Activated CD4-positive, alpha-beta T cell treated with anti-CD3 and anti-CD28 coated beads, Interleukin-2, Interleukin-6, amounts not matched to agents 100 ng/mL and 50 ng/mL, durations not matched to agents 16 hours and 8 hours (primary cell): ENCODE results near the gene PLXNA4.

Source experiments
- DNase-seq: peaks from one replicate; pipeline ENCODE4 v3.0.0-alpha.2; 2020

PLXNA4 gene

DNA sequence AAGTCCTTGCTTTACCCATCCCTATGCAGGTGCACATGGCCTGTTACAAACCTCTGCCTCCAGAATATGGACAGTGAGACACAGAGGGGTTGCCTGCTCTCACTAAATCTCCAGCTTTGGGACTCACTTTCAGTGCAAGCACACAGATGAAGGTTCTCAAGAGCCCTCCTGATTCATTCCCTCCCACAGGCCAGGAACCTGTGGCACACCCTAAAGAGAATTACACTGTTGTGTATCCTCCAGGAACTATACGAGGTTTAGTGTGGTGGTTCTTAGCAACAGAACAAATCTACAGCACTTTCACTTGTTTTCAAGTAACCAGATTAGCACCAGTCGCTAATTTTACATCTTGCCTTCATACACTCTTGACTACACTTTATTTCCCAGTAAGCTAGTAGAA, 192.3 kb downstream of the PLXNA4 start:
- no peak for DNase-seq

DNA sequence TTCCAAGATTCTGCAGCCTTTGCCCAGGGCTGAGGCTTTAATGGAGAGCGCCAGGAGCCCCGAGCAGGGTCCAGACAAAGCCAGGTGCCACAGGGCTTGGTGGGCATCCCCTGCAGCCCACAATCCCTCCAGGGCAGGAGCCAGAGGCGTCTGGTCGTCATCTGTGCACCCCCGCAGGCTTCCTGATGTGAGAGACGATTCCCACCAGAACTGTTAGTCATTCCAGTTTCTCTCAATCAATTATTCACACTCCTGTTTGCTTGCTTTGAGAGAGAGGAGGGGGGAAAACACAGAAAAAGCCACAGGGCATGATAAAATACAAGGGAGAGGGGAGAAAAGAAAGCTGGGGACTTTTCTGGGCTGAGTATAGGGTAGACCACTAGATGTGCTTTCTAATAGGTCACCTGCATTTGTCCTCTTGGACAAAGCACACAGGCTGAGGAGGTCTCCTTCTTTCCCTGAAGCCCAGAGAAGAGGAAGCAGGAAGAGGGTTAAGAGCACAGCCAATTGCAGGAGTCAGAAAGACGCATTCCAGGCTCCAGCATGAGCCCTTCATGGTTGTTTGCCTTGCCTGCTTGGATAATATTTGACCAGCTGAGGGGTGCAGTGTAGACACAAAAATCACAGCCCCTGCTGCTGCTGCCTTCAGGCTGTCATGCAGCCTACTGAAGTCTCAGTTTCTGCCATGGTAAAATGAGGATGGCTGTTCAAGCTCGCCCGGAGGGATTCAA, 194.4 kb downstream of the PLXNA4 start:
- DNase-seq, result no peak

DNA sequence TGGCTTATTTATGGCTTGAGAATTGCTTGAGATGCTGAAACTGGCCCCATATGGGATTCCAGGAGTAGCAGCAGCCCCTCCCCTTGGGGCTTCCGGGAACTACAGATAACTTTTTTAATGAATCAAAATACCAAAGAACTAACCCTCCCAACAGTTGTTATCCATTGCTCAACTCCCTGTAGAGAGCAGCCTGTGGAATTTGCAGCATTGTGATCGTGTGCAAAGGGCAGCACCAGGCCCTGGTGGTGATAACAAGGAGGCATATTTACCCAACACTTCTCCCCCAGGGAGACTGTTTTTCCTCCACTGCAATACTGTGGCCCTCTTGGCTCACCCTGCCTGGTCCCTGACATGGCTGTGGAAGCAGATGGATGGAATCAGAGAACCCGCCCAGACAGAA, 196.2 kb downstream of the PLXNA4 start:
- DNase-seq, result no peak

DNA sequence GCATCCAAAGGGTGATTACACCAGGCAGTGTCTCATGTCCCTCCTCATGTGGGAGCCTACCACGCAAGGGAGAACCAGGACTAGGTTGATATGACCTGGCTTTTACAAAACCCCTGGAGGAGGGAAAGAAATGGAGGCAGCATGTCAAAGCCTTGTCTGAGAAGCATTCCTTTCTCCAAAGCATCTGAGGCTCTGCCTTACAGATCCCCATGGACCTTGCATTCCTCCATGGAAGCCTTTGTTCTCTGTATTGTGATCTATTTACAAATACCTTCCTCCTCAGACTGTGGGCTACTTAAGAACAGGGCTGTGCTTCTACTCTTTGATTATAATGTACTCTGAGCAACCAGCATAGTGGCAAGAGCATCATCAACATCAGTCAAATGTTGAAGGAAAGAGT, 197.0 kb downstream of the PLXNA4 start:
- no peak for DNase-seq

DNA sequence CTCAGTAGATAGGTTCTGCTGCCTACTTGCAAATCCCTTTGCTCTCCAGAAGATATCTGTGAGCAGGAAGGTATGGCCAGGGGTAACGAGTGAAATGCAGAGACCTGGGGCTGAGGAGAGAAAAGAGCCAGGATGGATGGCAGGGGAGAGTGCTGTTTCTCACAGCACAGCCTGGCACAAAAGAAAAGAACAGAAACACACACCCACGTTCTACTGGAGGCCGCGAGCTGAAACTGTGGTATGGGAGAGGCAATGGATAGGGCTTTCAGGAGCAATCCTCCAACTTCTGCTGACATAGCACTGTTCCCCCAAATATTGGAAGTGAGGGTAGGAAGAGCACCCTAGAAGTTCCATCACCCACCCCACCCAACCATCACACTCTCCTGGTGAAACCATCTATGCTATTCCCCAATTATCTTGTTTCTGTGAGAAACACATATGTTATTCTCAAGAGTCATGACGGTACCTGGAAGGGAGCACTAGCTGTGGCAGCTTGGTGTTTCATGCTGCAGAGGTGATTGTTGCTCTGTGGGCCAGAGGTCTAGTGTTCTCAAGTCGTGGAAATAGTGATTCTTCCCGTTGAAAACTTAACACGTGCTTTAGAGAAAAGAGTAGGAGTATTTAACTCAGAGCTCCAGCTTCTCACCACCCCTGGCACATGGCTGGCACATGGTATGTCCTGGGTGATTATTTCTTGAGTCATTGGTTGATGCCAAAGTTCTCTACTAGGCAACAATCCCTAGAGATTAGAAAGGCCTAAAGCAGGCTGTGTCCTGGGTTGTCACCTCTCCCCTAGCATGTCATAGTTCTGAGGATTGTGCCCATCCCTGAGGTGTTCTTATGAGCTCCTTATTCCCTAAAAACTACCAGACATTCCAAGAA, 198.3 kb downstream of the PLXNA4 start:
- DNase-seq, result no peak

DNA sequence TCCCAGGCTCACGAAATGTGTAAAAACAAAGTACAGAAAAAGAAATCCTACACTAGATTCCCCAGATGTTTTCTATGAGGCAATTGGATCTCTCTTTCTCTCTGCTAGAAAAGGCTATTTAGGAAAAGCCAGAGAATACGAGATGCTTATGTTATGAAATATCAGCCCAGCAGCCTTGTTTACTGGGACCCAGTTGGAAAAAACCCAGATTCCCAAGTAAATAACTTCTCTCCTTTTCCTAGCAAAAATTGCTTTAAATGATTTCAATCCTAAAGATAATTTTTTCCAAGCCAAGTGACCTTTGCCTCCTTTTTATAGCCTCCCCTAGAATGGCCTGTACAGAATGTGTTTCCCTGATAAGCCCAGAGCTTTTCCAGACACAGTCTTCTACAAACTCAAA, 199.3 kb downstream of the PLXNA4 start:
- DNase-seq, result no peak

DNA sequence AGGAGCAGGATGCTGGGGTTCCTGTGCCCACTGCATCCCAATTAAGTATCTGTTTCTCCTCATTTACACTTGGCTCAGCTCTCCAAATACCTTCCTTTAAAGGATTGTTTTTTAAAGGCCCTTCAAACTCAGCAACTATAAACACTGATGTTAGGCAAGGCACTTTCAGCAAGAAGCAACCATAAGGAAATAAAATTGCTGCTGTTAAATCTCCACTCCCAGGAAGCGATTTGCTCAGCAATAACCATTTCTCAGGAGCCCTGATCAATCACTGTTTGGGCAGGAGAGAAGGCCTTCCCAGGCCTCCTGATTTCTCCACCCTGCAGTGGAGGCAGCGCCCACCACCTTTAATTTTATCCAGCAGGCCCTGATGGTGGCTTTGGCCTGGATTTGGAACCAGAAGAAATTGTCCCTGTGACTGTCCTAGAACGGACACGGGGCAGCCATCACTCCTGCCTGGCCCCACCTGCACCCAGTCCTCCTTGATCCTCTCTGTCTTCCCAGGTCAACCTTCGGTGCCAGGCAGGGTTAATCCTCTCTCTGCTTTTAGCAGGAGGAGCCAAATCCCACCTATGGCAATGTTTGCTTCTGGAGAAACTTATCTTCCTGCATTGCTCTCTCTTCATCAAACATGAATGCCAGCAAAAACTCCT, 199.8 kb downstream of the PLXNA4 start:
- no peak for DNase-seq

DNA sequence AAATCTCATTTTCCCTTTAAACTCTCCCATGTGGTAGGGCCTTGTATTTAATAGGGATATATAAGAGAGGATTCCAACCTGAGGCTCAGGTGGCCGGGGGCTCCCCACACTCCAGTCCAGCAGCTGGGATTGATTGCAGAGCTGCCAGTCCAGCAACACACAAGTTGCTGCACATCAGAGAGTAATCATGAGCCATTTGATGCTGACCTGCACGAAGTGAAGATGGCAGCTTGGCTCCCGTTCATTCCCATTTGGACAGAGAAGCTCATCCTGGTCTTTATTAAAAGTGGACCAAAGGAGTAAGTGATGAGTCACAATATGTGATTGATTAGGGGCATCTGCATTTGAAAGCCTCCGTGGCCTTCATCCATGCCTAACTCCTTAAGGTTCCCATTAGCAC, 202.4 kb downstream of the PLXNA4 start:
- DNase-seq, result no peak

DNA sequence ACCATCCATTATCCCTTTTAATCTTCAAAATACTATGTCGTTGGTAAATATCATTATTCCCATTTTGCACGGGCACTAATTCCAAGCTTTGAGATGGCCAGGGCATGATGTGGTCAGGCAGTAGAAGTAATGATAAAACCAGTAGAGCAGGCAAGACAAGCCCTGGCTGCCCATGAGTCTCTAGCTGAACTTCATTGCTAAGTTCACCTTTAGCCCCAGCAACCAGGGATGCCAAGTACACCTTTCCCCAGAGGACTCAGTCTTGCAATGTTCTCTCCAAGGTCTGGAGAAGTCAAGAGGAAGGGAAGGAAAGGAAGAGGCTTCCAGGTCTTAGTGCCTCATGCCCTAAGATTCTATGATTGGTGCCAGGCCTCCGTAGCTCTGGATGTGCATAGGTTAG, 203.2 kb downstream of the PLXNA4 start:
- no peak for DNase-seq

DNA sequence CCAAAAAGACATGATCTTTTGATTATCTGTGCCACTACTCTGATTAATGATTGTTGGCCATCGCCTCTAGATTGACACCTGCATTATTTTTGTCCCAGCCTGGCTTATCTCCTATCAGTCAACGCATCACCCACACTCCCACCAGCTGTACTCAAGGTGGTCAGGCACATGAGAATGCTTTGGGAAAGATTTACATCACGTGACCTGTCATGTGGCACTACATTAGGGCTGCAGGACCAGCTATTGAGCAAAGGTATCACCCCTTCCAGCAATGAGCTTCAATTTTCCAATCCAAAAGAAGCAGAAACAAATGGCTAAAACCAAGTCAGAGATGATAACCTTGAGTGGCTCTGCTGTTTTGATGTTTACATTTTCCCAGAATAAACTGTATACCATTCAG, 204.3 kb downstream of the PLXNA4 start:
- no peak for DNase-seq

DNA sequence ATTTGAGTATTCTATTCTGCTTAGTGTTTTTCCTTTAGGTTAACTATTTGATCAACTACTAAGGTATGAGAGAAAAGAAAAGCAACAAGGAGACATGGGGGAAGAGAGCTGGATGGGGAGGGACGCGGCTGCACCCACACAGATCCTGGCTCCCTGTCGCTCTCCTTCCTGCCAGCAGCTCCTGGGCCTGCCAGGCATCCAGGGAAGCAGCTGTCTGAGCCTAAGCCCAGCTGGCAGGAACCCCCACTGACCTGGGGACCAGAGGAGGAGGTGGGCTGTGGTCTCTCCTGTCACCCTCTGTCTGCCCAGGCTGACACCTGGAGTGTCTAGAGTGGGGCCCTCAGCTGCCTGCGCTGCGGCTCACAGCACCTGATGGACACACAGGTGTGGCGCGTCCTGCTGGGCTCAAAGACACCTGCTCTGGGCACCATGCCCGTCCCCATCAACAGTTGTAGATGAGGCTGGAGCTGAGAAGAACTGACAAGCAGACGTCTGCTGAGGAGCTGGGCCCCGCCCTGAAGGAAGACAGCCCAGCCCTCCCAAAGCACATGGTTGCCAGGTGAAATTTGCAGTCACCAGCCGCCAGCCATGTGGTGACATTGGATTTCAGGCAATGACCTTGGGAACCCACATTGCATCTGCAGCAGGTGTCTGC, 207.9 kb downstream of the PLXNA4 start:
- DNase-seq, result no peak

DNA sequence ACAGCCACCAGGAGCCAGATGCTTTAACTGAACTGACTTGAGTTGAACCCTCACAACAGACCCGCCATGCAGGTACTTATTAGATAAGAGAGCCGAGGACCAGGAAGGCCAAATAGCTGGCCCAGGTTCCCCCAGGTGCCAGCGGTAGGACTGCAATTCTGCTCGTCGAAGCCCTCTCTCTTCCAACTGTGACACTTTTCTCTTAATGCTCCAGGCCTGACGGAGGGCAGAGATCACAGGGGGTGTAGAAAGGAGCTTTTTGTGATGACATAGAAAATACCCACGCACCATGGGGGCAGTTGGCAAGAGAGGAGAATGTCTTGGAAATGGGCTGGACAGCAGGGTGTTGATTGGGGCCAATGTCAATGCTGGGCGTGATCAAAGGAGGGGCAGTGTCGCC, 208.5 kb downstream of the PLXNA4 start:
- no peak for DNase-seq

DNA sequence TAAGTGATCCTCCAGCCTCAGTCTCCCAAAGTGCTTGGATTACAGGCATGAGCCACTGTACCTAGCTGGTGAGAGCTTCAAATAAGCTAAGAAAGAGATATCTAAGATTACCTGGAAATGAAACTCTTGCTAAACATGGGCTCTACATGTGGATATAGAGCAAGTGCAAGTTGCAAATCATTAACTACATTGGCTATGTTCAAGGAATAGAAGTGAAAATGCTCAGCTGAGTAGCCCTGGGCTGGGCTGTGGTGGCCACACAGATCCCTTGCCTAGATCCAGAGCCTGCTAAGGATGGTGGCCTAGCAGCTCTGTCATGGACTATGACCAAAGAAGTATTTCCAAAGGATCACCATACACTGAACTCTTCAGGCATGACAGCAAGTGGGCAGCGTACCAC, 209.3 kb downstream of the PLXNA4 start:
- DNase-seq, result no peak

DNA sequence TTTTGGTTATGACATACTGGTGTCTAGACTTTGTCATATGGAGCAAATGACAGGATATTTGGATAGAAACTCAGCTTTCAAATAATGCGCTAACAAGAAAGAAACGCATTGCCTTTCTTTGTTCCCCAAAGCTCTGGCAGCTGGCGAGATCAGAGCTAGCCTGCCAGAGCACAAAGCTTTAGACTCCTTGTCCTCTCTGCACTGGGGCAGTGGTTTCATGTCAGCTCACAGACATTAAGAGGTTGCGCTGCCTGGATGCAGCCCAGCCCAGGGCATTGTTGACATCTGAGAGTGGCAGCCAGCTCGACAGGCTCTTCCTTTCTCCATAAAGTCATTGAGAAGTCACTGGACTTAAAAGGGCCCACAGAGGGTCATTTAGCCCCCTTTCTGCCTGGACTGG, 212.0 kb downstream of the PLXNA4 start:
- DNase-seq, result no peak

DNA sequence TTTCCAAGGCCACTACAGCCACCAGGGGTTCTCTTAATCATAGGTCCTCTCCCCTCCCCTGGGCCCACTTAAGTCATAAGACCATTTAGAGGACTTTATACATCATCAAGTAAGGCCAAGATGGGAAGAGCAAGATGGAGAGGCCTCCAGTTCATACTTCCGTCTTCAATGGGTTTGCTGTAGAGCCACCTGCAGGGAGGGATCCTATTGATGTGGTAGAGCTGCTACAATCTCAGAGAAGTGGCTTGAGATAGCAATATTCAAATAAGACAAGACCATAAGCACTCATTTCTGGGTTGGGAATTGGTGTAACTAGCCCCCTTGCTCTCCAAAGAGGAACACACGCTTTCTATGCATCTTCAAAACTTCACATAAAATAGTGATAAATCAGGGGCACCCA, 214.2 kb downstream of the PLXNA4 start:
- no peak for DNase-seq

DNA sequence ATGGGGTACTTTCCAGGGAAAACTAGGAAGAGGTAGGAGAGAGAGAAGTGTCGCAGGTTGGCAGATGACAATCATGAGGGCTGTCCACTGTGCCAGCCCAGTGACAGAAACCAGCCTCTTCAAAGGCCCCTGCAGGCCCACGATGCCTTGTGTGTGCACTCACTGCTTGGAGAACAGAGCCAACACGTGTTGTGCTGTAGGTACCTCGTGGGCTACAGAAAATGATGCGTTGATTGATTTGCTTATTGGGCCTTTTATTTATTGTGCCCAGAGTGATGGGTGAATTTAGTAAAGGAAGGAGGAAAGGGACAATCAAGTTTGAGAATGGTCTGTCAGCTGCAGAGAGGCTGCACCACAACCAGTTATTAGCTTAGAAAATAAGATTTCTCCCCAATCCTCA, 215.1 kb downstream of the PLXNA4 start:
- DNase-seq, result no peak

DNA sequence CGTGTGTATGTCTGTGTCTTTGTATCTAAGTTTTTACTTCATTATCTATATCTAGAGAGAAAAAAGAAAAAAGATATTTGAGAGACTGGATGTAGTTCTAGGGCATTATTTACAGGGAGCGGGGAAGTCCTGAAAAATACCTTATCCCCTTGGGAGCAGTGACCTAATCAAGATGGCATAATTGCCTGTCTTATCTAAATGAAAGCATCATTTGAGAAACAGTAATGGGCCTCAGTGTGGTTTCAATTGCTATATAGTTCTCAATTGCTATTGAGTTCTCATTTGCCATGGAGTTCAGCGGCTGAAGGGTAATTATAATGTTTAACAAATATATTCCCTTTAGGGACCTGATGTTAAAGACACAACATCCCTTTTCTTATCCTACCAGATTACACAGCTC, 216.5 kb downstream of the PLXNA4 start:
- no peak for DNase-seq

DNA sequence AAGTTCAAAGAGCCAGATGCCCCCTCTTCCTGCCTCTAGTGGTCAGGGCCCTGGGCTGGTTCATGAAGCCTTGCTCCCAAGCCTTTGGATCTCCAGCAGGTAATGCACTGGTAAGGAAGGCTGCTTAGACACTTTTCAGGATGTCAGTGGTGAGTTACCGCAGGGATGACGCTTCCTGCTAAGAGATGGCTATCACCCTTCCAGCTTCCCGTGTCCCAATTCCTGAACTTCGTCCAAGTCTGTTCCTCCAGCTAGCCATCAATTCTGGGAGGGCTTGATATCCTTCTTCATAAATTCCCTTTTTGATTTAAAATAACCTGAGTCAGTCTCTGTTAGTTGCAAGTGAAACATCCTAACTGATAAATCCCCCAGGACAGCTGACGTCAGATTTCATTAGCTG, 221.2 kb downstream of the PLXNA4 start:
- DNase-seq, result no peak

DNA sequence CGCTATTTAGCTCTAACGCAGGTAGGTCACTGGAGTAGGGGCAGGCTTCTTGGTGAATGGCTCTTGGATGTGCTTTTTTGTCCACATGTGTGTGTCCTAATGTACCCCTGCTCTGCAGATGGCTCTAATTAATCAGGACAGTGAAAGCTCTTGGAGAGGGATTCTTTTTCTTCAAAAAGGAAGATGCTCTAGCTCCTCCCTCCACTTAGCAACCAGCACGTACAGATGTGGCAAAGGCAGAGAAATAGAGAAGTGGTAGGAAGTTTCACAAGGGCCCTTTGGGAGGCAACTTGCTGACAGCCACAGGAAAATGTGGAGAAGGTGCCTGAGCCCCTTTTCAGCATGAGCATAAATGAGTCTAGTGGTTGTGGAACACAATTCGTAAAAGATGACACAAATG, 221.7 kb downstream of the PLXNA4 start:
- DNase-seq, result no peak

DNA sequence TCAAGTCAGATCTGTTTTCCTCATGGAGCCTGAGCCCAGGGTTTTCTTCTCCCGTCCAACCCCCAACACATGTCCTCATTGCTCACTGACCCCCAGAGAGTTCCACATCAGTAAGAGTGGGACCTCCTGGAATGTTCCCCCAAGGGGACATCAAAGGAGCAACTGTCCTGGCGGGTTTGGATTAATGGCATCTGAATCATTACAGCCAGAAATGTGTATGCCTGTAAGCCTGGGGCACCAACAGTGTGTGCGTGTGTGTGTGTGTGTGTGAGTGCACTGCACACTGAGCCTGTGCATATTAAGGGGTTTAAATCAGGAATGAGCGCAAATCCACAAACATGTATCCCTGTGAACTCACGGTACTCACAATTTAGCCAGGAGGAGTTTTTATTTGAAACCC, 222.3 kb downstream of the PLXNA4 start:
- DNase-seq, result no peak

DNA sequence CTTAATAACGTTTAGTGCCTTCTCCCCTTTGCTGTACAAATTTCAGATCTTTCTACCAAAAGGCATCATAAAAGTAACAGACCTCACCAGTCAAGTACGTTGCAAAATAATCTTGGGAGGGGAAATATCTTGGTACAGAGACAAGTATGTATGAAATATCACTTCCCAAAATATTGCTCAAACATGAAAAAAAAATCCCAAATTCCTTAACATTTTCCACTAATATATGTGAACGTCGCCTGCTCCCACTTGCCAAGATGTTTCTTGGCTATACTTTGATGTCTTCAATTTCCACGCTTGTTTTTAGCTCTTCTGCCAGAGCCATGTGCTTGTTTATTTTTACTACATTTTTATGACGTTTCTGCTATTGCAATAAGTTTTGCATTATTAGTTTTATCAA, 223.5 kb downstream of the PLXNA4 start:
- DNase-seq, result no peak

DNA sequence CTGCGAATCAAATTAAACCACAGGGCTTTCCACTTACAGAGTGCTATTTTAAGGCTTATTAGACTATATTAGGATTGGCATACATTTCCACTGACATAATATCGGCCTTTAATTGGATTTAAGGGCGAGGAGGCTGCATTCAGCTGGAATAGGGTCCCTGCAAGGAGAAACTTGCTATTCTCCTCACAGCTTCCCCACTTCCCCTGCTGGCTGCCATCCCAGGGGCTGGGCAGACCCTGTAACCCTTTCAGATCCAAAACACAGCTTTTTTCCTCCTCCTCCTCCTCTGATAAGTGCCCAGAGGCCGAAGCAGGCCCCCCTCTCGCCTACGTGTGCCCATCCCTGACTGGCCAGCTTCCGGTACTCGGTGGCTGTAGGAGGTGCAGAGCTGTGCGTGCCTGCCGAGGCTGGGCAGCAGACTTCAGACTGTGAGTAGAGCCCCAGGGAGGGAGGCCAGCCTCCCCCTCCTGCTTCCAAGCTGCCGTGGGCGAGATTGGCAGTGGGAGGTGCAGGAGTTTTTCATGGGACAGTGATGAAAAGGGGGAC, 224.2 kb downstream of the PLXNA4 start:
- DNase-seq, result no peak

DNA sequence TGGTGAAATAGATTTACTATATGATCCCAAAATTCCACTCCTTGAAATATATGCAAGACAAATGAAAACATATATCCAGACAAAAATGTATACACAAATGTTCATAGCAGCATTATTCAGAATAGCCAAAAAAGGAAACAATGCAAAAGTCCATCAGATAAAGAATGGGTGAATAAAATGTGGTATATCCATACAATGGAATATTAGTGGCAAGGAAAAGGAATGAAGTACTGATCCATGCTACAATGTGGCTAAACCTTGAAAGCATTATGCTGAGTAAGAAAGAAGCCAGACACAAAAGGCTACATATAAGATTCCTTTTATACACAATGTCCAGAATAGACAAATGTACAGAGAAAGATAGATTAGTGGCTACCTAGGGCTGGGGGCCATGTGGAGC, 225.5 kb downstream of the PLXNA4 start:
- no peak for DNase-seq
